Suprapubic skin (tissue), 3 donors: ENCODE measurements around the gene ZNF425.

Source experiments
- EP300 ChIP-seq: sonication (generic); formaldehyde crosslinking; IDR thresholded peaks from one replicate; pipeline ENCODE4 v1.6.1; 2017; ENCODE audit warnings: antibody characterized with exemption
- TF ChIP-seq, protein P1 (sequence below), 2 donors: fragments of 200-600 bp in 1 of 2; fragments of 450-650 bp in 1 of 2; sonication (generic) in 1 of 2; IDR thresholded peaks; one replicate each; pipeline ENCODE4 v1.5.1; 2016 to 2019; ENCODE audit warnings: antibody characterized with exemption in 2 of 2, mild to moderate bottlenecking in 1 of 2, moderate library complexity in 1 of 2

DNA sequence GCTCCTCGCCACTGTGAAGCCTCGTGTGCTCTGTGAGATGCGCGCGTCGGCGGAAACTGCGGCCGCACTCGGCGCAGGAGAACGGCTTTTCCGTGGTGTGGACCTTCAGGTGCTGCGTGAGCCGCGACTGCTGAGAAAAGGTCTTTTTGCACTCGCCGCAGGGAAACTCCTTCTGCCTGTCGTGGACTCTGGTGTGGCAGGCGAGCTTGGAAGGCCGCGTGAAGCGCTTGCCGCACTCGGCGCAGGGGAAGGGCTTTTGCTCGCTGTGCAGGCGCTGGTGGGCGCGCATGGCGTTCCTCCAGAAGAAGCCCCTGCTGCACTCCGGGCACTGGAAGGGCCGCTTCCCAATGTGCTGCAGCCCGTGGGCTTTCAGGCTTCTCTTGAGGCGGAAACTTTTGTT is 21.9 kb downstream of the ZNF425 start:
- TF ChIP-seq, protein P1, sequence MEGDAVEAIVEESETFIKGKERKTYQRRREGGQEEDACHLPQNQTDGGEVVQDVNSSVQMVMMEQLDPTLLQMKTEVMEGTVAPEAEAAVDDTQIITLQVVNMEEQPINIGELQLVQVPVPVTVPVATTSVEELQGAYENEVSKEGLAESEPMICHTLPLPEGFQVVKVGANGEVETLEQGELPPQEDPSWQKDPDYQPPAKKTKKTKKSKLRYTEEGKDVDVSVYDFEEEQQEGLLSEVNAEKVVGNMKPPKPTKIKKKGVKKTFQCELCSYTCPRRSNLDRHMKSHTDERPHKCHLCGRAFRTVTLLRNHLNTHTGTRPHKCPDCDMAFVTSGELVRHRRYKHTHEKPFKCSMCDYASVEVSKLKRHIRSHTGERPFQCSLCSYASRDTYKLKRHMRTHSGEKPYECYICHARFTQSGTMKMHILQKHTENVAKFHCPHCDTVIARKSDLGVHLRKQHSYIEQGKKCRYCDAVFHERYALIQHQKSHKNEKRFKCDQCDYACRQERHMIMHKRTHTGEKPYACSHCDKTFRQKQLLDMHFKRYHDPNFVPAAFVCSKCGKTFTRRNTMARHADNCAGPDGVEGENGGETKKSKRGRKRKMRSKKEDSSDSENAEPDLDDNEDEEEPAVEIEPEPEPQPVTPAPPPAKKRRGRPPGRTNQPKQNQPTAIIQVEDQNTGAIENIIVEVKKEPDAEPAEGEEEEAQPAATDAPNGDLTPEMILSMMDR (IDR thresholded peaks at IDR 0.05) = no peak
- no peak for TF ChIP-seq EP300
